ENCODE results near the gene PRELID1.

GRCh38 chr5:177260961-177261360 lies 42.6 kb upstream of the PRELID1 start:
- no peak for TF ChIP-seq CTCF (conservative IDR thresholded peaks at IDR 0.05 in 1 of 2, IDR thresholded peaks at IDR 0.05 in 1 of 2; ENCODE audit: extremely low read depth in 1 of 2, insufficient read depth in 1 of 2, low read depth in 1 of 2, low read length in 2 of 2)
- no peak for TF ChIP-seq EZH2 (IDR thresholded peaks at IDR 0.05; ENCODE audit: borderline replicate concordance, low read length)

Data from mammary epithelial cell (primary cell).